Measurements from ENCODE around the gene PHF21A. TPM values are rescaled to one million over a fixed set of nuclear protein-coding genes. Genes with fewer than 3 reads are reported as not detected.
"Not testable (repeated sequence)": the region's sequence is repeated elsewhere in the genome, so short reads cannot be mapped to it uniquely, and the experiment has no call there.

PHF21A gene
- total RNA-seq, 1 experiment from 2014 or later: 5.9 TPM

GRCh38 chr11:45921561-45922424 lies 199.5 kb downstream of the PHF21A start:
- DNase-seq (ENCODE audit: low spot score): peak; percentile 81

- DNase-seq (ENCODE audit: low spot score): no peak
Measured at GRCh38 chr11:45920531-45921477, 200.4 kb downstream of the PHF21A start.

GRCh38 chr11:45919806-45920530 lies 201.3 kb downstream of the PHF21A start:
- no peak for DNase-seq (ENCODE audit: low spot score)

- DNase-seq (ENCODE audit: low spot score): no peak
Measured at GRCh38 chr11:45918962-45919675, 202.1 kb downstream of the PHF21A start.

GRCh38 chr11:45918331-45918941 lies 202.8 kb downstream of the PHF21A start:
- peak; percentile 89 for DNase-seq (ENCODE audit: low spot score)

GRCh38 chr11:45917623-45918330 lies 203.5 kb downstream of the PHF21A start, which contains the start of gene PEX16:
Gene PEX16, minus strand, starts transcription at chr11:45917877. Its CDS starts 66 bp downstream, at chr11:45917811.
- DNase-seq (ENCODE audit: low spot score): peak; percentile 99

- no peak for DNase-seq (ENCODE audit: low spot score)
Measured at GRCh38 chr11:45917286-45917622, 204.0 kb downstream of the PHF21A start.

- no peak for DNase-seq (ENCODE audit: low spot score)
Measured at GRCh38 chr11:45915446-45915845, 205.8 kb downstream of the PHF21A start.

GRCh38 chr11:45913942-45914635 lies 207.2 kb downstream of the PHF21A start:
- DNase-seq (ENCODE audit: low spot score): no peak

- DNase-seq (ENCODE audit: low spot score): no peak
Measured at GRCh38 chr11:45913514-45913913, 207.7 kb downstream of the PHF21A start.

- no peak for DNase-seq (ENCODE audit: low spot score)
Measured at GRCh38 chr11:45910623-45911022, 210.6 kb downstream of the PHF21A start.

- DNase-seq (ENCODE audit: low spot score): no peak
Measured at GRCh38 chr11:45909594-45910475, 211.4 kb downstream of the PHF21A start.

- DNase-seq (ENCODE audit: low spot score): no peak
Measured at GRCh38 chr11:45907911-45908370, 213.3 kb downstream of the PHF21A start.

- no peak for DNase-seq (ENCODE audit: low spot score)
Measured at GRCh38 chr11:45906965-45907611, 214.2 kb downstream of the PHF21A start, which contains the start of gene FREY1. Gene FREY1, minus strand, starts transcription at chr11:45907271. Its CDS starts 26 bp downstream, at chr11:45907245.

GRCh38 chr11:45906096-45906682 lies 215.1 kb downstream of the PHF21A start:
- no peak for DNase-seq (ENCODE audit: low spot score)

GRCh38 chr11:45905576-45905975 lies 215.7 kb downstream of the PHF21A start:
- not testable (repeated sequence) for DNase-seq (ENCODE audit: low spot score)

- DNase-seq (ENCODE audit: low spot score): no peak
Measured at GRCh38 chr11:45905095-45905494, 216.2 kb downstream of the PHF21A start.
